Tibial artery (tissue), 4 donors: ENCODE measurements around the gene YWHAH.
A peak's percentile ranks its signal among the peaks of the same experiment; 100 is the strongest.

Source experiments
- DNase-seq, 2 donors: peaks; one replicate each; pipeline ENCODE4 v3.0.0-alpha.2; 2019
- H3K27ac ChIP-seq, 2 donors: fragments of 200-600 bp; sonication (generic) in 1 of 2; 1 replicate in 1 of 2; 2 replicates in 1 of 2; pipeline ENCODE4 v1.5.1; 2018 to 2019; ENCODE audit warnings: mild to moderate bottlenecking in 1 of 2
- H3K27me3 ChIP-seq, 2 donors: fragments of 200-600 bp; sonication (generic) in 1 of 2; one replicate each; pipeline versions ENCODE4 v1.5.1 to v1.6.0; 2016 to 2019
- H3K36me3 ChIP-seq, 3 donors: fragments of 200-600 bp; sonication (generic) in 2 of 3; one replicate each; pipeline ENCODE4 v1.5.1; 2016 to 2019; ENCODE audit warnings: mild to moderate bottlenecking in 2 of 3
- H3K4me1 ChIP-seq, 4 donors: fragments of 200-600 bp; sonication (generic) in 2 of 4; 1 replicate in 3 of 4; 2 replicates in 1 of 4; pipeline ENCODE4 v1.5.1; 2016 to 2019
- H3K4me3 ChIP-seq, 2 donors: fragments of 200-600 bp; sonication (generic) in 1 of 2; 1 replicate in 1 of 2; 2 replicates in 1 of 2; pipeline ENCODE4 v1.5.1; 2018 to 2019; ENCODE audit warnings: mild to moderate bottlenecking in 2 of 2
- H3K9me3 ChIP-seq, 3 donors: fragments of 200-600 bp; sonication (generic) in 1 of 3; one replicate each; pipeline ENCODE4 v1.5.1; 2016 to 2019
- CTCF ChIP-seq, 2 experiments: fragments of 200-600 bp in 1 of 2; fragments of 450-650 bp in 1 of 2; IDR thresholded peaks; one replicate each; pipeline ENCODE4 v1.5.1; 2017 to 2019; ENCODE audit warnings: antibody characterized with exemption in 2 of 2, mild to moderate bottlenecking in 1 of 2, moderate library complexity in 1 of 2
- intact Hi-C: fragments of 100-400 bp; cut with DNase I; formaldehyde crosslinking; loops from one replicate; pipeline ENCODE4 v1.15.0; 2023; ENCODE audit warnings: low total_unique reads

Gene YWHAH

GRCh38 chr22:31937341-31937740, 7.0 kb upstream of the YWHAH start:
- Histone ChIP-seq H3K4me3 (no peak overlapping the region), H3K36me3 (no peaks in the 10 kb centered on the region), H3K27me3 (no peaks in the 10 kb centered on the region), H3K9me3 (no peaks in the 10 kb centered on the region), H3K27ac (no peak overlapping the region), H3K4me1 (no peaks in the 10 kb centered on the region)
- intact Hi-C loops: no loop called here
- no peak for DNase-seq
- TF ChIP-seq CTCF (IDR thresholded peaks at IDR 0.05): no peak

- no peak overlapping the region for H3K27ac ChIP-seq
- DNase-seq: no peak
Observed at GRCh38 chr22:31938296-31938695, 6.0 kb upstream of the YWHAH start.

GRCh38 chr22:31940506-31940905, 3.8 kb upstream of the YWHAH start:
- H3K36me3 ChIP-seq: no peaks in the 10 kb centered on the region
- peaks cover 0 to 7% (median 5%) of the 10 kb centered on the region in 4 donors for H3K4me1 ChIP-seq
- no peak for TF ChIP-seq CTCF (IDR thresholded peaks at IDR 0.05)
- no peaks in the 10 kb centered on the region for H3K9me3 ChIP-seq
- no peaks in the 10 kb centered on the region for H3K27me3 ChIP-seq
- no peak for DNase-seq
- no peak overlapping the region for H3K4me3 ChIP-seq
- intact Hi-C loops: no loop called here
- H3K27ac ChIP-seq: no peak overlapping the region

More at GRCh38 chr22:31938296-31938695, 6.0 kb upstream of the YWHAH start:
- Histone ChIP-seq H3K9me3 (no peaks in the 10 kb centered on the region), H3K27me3 (no peaks in the 10 kb centered on the region), H3K4me3 (no peak overlapping the region), H3K36me3 (no peaks in the 10 kb centered on the region), H3K4me1 (peaks cover 0 to 2% (median under 1%) of the 10 kb centered on the region in 4 donors)
- no peak for TF ChIP-seq CTCF (IDR thresholded peaks at IDR 0.05)
- intact Hi-C loops: no loop called here

- no peak overlapping the region for H3K4me3 ChIP-seq
- no peak overlapping the region for H3K27ac ChIP-seq
- no peak for TF ChIP-seq CTCF (IDR thresholded peaks at IDR 0.05)
- no peaks in the 10 kb centered on the region for H3K27me3 ChIP-seq
- H3K4me1 ChIP-seq: peaks cover 0 to 20% (median 11%) of the 10 kb centered on the region in 4 donors
- intact Hi-C loops: no loop called here
- H3K36me3 ChIP-seq: no peaks in the 10 kb centered on the region
- no peaks in the 10 kb centered on the region for H3K9me3 ChIP-seq
- no peak for DNase-seq
Observed at GRCh38 chr22:31942091-31942490, 2.2 kb upstream of the YWHAH start.

GRCh38 chr22:31943206-31943977, 943 bp upstream of the YWHAH start:
- Histone ChIP-seq H3K36me3 (no peaks in the 10 kb centered on the region), H3K4me3 (peak overlapping the region; percentile 82 to 97), H3K27me3 (no peaks in the 10 kb centered on the region), H3K9me3 (no peaks in the 10 kb centered on the region), H3K27ac (peak overlapping the region; percentile 96 to 99), H3K4me1 (peaks cover 0 to 33% (median 23%) of the 10 kb centered on the region in 4 donors)
- no peak for TF ChIP-seq CTCF (IDR thresholded peaks at IDR 0.05)
- intact Hi-C loops: no loop called here
- DNase-seq: no peak
